Neuronal stem cell (in vitro differentiated cells): ENCODE results near the gene TWSG1.
"Not testable (repeated sequence)": the region's sequence is repeated elsewhere in the genome, so short reads cannot be mapped to it uniquely, and the experiment has no call there.

Experiments used
- DNase-seq: peaks from one replicate; pipeline ENCODE4 v3.0.0-alpha.2; 2013; ENCODE audit warnings: low spot score
- H2AFZ ChIP-seq: one replicate; pipeline ENCODE4 v1.6.1; 2013; ENCODE audit warnings: mild to moderate bottlenecking, low read length, inconsistent platforms
- H2AK5ac ChIP-seq: 2 replicates; pipeline ENCODE4 v1.6.1; 2013; ENCODE audit warnings: low read depth, mild to moderate bottlenecking, inconsistent platforms, low read length, moderate library complexity, mixed read lengths
- H2BK120ac ChIP-seq: 2 replicates; pipeline ENCODE4 v1.6.1; 2013; ENCODE audit warnings: low read depth, mild to moderate bottlenecking, inconsistent platforms, low read length, moderate library complexity, mixed read lengths
- H2BK12ac ChIP-seq: one replicate; pipeline ENCODE4 v1.6.1; 2013; ENCODE audit warnings: low read length, inconsistent platforms
- H2BK15ac ChIP-seq: 2 replicates; pipeline ENCODE4 v1.6.1; 2013; ENCODE audit warnings: mild to moderate bottlenecking, low read length, inconsistent platforms, mixed read lengths
- H2BK5ac ChIP-seq: one replicate; pipeline ENCODE4 v1.6.1; 2013; ENCODE audit warnings: inconsistent platforms, mild to moderate bottlenecking, low read length, moderate library complexity
- H3K14ac ChIP-seq: one replicate; pipeline ENCODE4 v1.6.1; 2013; ENCODE audit warnings: low read length, inconsistent platforms
- H3K18ac ChIP-seq: 2 replicates; pipeline ENCODE4 v1.6.1; 2013; ENCODE audit warnings: low read length, inconsistent platforms
- H3K23ac ChIP-seq: 2 replicates; pipeline ENCODE4 v1.6.1; 2013; ENCODE audit warnings: low read depth, mild to moderate bottlenecking, mixed read lengths, low read length, inconsistent platforms; ENCODE audit not compliant: poor library complexity
- H3K27ac ChIP-seq: replicated peaks from 3 replicates; pipeline ENCODE4 v1.5.1; 2013; ENCODE audit warnings: low read length, inconsistent platforms
- H3K27me3 ChIP-seq, 3 experiments: 2 replicates each; pipeline ENCODE4 v1.6.1; 2013; ENCODE audit warnings: low read length in 3 of 3, mild to moderate bottlenecking in 2 of 3, inconsistent platforms in 1 of 3, low read depth in 1 of 3, mixed read lengths in 1 of 3, moderate library complexity in 1 of 3; ENCODE audit not compliant: control insufficient read depth in 3 of 3, insufficient read depth in 3 of 3
- H3K36me3 ChIP-seq, 2 donors: replicated peaks in 1 of 2; 2 replicates each; pipeline ENCODE4 v1.6.1; 2013; ENCODE audit warnings: low read length in 2 of 2; ENCODE audit not compliant: control insufficient read depth in 2 of 2, insufficient read depth in 2 of 2
- H3K4ac ChIP-seq: 2 replicates; pipeline ENCODE4 v1.6.1; 2013; ENCODE audit warnings: inconsistent platforms, mild to moderate bottlenecking, low read length, moderate library complexity
- H3K4me1 ChIP-seq, 2 donors: 1 replicate in 1 of 2; 2 replicates in 1 of 2; pipeline ENCODE4 v1.6.1; 2013; ENCODE audit warnings: low read length in 2 of 2, low read depth in 1 of 2; ENCODE audit not compliant: control insufficient read depth in 2 of 2, insufficient read depth in 1 of 2
- H3K4me2 ChIP-seq: one replicate; pipeline ENCODE4 v1.6.1; 2013; ENCODE audit warnings: mild to moderate bottlenecking, low read length, inconsistent platforms; ENCODE audit not compliant: insufficient read depth, poor library complexity, severe bottlenecking
- H3K4me3 ChIP-seq, 2 donors: 2 replicates each; pipeline ENCODE4 v1.5.1; 2013; ENCODE audit warnings: low read length in 2 of 2, mild to moderate bottlenecking in 2 of 2, inconsistent platforms in 1 of 2, moderate library complexity in 1 of 2
- H3K79me1 ChIP-seq: one replicate; pipeline ENCODE4 v1.6.1; 2013; ENCODE audit warnings: low read depth, mild to moderate bottlenecking, inconsistent platforms, low read length, moderate library complexity
- H3K9ac ChIP-seq: one replicate; pipeline ENCODE4 v1.6.1; 2013; ENCODE audit warnings: mild to moderate bottlenecking, low read depth, low read length, inconsistent platforms; ENCODE audit not compliant: poor library complexity
- H3K9me3 ChIP-seq, 2 donors: replicated peaks in 1 of 2; 2 replicates each; pipeline versions ENCODE3 to v1.6.1; 2013; ENCODE audit warnings: low read length in 2 of 2, mild to moderate bottlenecking in 2 of 2, inconsistent platforms in 1 of 2, low read depth in 1 of 2, mixed read lengths in 1 of 2, moderate library complexity in 1 of 2; ENCODE audit not compliant: control insufficient read depth in 2 of 2, insufficient read depth in 1 of 2
- H4K8ac ChIP-seq: one replicate; pipeline ENCODE4 v1.6.1; 2013; ENCODE audit warnings: low read depth, mild to moderate bottlenecking, inconsistent platforms, low read length, moderate library complexity
- H4K91ac ChIP-seq: one replicate; pipeline ENCODE4 v1.6.1; 2013; ENCODE audit warnings: low read length, low read depth, mild to moderate bottlenecking, inconsistent platforms; ENCODE audit not compliant: poor library complexity
- WGBS, 2 donors: extraction: QIAGEN DNeasy Blood & Tissue Kit; methylation state at CpG; one replicate each; pipeline ENCODE4 v1.1.7; 2013; ENCODE audit warnings: missing lambda C conversion rate in 2 of 2, mixed read lengths in 1 of 2; ENCODE audit not compliant: insufficient read length in 2 of 2, insufficient replicate concordance in 1 of 2; ENCODE audit errors: extremely low coverage in 2 of 2; 5-methylcytosine and 5-hydroxymethylcytosine counted together

TWSG1 gene

DNA sequence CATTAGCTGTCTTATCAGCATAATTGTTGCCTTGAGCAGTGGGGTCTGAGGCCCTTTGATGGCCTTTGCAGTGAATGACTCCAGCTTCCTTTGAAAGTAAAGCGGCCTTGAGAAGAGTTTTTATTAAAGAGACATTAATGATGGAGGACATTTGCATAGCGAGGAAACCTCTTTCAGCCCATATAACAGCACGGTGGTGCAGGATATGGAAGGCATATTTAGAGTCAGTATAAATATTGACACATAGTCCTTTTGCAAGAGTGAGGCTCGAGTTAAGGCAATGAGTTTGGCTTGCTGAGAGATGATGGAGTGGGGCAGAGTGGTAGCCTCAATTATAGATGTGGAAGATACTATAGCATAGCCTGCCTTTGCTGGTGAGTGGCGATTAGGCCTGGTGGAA is 89.7 kb downstream of the TWSG1 start:
- not testable (repeated sequence) for H2BK12ac ChIP-seq, DNase-seq, H3K4me3 ChIP-seq, H2BK120ac ChIP-seq, H4K8ac ChIP-seq, H2AK5ac ChIP-seq, H3K14ac ChIP-seq, H3K9me3 ChIP-seq, H3K18ac ChIP-seq, H3K4me1 ChIP-seq, H3K36me3 ChIP-seq, H3K23ac ChIP-seq, H2BK15ac ChIP-seq, H2BK5ac ChIP-seq, H4K91ac ChIP-seq, H3K79me1 ChIP-seq, H3K27me3 ChIP-seq, H3K4me2 ChIP-seq, H3K9ac ChIP-seq, H3K4ac ChIP-seq, H2AFZ ChIP-seq, H3K27ac ChIP-seq
- WGBS, 2 donors = no CpG with 5 or more reads among the region's 5 CpGs

DNA sequence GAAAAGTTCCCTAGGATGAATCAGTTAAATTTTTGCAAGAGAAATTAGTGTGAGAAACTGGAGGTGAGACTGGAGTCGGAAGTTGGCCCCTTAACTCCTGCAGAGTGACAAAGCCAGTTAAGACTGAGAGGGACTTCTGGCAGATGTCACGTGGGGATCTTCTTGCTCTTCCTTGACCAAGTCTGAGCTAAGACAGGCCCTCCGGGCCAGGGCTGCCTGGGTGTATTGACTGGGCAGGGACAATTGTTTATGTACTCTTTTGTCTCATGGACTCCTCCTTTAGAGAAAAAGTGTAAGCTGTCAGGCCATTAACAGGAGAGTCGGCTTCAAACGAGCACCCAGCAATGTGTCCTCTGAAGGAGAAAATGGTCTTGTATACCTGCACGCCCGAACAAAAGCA is 92.2 kb downstream of the TWSG1 start:
- Histone ChIP-seq H2BK5ac (no peak overlapping the region), H3K14ac (no peak overlapping the region), H4K91ac (no peak overlapping the region), H2BK12ac (no peak overlapping the region), H2AFZ (no peak overlapping the region), H4K8ac (no peak overlapping the region), H3K79me1 (no peaks in the 10 kb centered on the region), H3K27me3 (no peaks in the 10 kb centered on the region), H2BK120ac (no peak overlapping the region), H3K4me1 (no peaks in the 10 kb centered on the region), H3K4ac (no peak overlapping the region), H3K9ac (no peak overlapping the region), H3K36me3 (peaks cover 0 to 1% of the 10 kb centered on the region in 2 donors), H3K9me3 (peaks cover 0 to 3% of the 10 kb centered on the region in 2 donors), H3K23ac (no peak overlapping the region), H3K4me3 (no peak overlapping the region), H3K4me2 (no peak overlapping the region), H2AK5ac (no peak overlapping the region), H2BK15ac (no peak overlapping the region), H3K27ac (no peak overlapping the region), H3K18ac (no peak overlapping the region)
- DNase-seq = no peak
- WGBS, 2 donors = no CpG with 5 or more reads among the region's 7 CpGs

DNA sequence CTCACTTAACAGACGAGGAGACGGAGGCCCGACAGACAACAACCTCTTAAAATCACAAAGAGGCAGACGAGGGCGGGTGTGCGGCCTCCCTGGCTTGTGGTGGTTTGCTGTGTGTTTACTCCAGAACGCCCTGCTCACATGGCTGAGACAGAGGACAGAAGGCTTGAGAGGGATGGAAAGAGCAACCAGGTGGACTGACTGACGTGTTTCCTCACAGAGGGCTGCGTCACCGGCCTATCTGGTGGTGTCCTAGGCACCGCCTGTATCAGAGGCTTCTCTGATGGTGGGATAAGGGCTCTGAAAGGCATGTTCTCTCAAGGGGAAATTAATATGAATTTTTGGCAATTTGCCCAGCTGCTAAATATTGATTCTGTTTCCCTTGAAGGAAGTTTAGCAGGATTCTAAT is 93.7 kb downstream of the TWSG1 start:
- Histone ChIP-seq H3K14ac (no peak overlapping the region), H2BK5ac (no peak overlapping the region), H4K91ac (no peak overlapping the region), H3K79me1 (no peaks in the 10 kb centered on the region), H2AFZ (no peak overlapping the region), H3K4me2 (no peak overlapping the region), H3K36me3 (peaks cover 0 to 1% of the 10 kb centered on the region in 2 donors), H3K27ac (no peak overlapping the region), H3K4ac (no peak overlapping the region), H3K9ac (no peak overlapping the region), H2BK120ac (no peak overlapping the region), H3K4me1 (peaks cover under 1 to 2% of the 10 kb centered on the region in 2 donors), H2BK12ac (no peak overlapping the region), H3K4me3 (no peak overlapping the region), H2AK5ac (no peak overlapping the region), H2BK15ac (no peak overlapping the region), H3K27me3 (no peaks in the 10 kb centered on the region), H3K18ac (no peak overlapping the region), H4K8ac (no peak overlapping the region), H3K23ac (no peak overlapping the region), H3K9me3 (peaks cover 0 to 3% of the 10 kb centered on the region in 2 donors)
- WGBS, 2 donors = no CpG with 5 or more reads among the region's 11 CpGs
- DNase-seq = no peak

DNA sequence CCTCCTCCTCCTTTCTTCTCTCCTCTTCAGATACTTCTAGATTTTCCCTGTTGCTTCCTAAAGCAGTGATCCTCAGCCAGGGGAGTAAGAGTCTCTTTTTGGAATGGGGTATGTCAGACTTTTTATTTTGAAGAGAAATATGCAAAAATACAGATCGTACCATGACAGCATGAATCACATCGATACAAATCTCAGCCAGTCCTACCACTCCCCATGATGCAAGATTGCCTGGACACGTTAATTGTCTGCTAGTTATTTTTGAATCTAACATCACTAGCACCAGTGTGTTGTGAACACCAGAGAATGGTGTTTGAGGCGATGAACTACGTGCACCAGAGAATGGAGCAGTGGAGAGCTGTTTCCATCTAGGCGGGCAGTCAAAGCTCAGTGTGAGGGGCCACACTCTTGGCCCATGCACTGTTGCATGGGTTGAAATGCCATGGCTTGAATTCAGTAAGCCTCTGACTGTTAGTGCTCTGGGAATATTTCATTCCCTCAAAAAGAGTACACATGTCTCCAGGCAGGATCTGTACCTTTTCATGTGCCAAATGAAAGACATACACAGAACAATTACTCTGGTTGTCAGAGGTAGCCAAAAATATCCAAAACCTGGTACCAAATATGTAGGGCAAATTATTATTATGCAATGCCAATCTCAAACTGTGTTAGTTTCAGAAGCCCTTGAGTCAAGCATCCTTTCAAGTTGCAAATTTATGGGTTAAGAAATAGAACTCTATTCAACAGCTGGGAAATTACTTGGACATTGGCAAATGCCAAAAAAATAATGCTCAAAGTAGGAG is 94.5 kb downstream of the TWSG1 start:
- H3K4ac ChIP-seq = no peak overlapping the region
- H2AFZ ChIP-seq = no peak overlapping the region
- H4K91ac ChIP-seq = no peak overlapping the region
- peaks cover 3 to 6% of the 10 kb centered on the region in 2 donors for H3K4me1 ChIP-seq
- H2AK5ac ChIP-seq = no peak overlapping the region
- no peak for DNase-seq
- H3K18ac ChIP-seq = no peak overlapping the region
- peaks cover 0 to 3% of the 10 kb centered on the region in 2 donors for H3K9me3 ChIP-seq
- no peaks in the 10 kb centered on the region for H3K79me1 ChIP-seq
- H3K36me3 ChIP-seq = peaks cover 0 to 1% of the 10 kb centered on the region in 2 donors
- no peak overlapping the region for H3K14ac ChIP-seq
- H3K27ac ChIP-seq = no peak overlapping the region
- no CpG with 5 or more reads among the region's 6 CpGs for WGBS, 2 donors
- H2BK12ac ChIP-seq = no peak overlapping the region
- no peak overlapping the region for H2BK5ac ChIP-seq
- no peak overlapping the region for H3K4me3 ChIP-seq
- no peak overlapping the region for H3K4me2 ChIP-seq
- no peak overlapping the region for H2BK15ac ChIP-seq
- H4K8ac ChIP-seq = no peak overlapping the region
- no peaks in the 10 kb centered on the region for H3K27me3 ChIP-seq
- H2BK120ac ChIP-seq = no peak overlapping the region
- H3K23ac ChIP-seq = no peak overlapping the region
- H3K9ac ChIP-seq = no peak overlapping the region
